PC-9 (cell line): ENCODE data around the gene PFKP.

ENCODE experiments used
- EZH2 ChIP-seq: fragments of 200-600 bp; sonication (generic); IDR thresholded peaks from 2 replicates; pipeline ENCODE4 v1.8.0; 2017; ENCODE audit warnings: antibody characterized with exemption, low read depth
- TF ChIP-seq, protein P1 (sequence below): fragments of 200-600 bp; sonication (generic); conservative IDR thresholded peaks from 2 replicates; pipeline ENCODE4 v1.6.1; 2017; ENCODE audit warnings: mixed run types, antibody characterized with exemption, mild to moderate bottlenecking, moderate library complexity

DNA sequence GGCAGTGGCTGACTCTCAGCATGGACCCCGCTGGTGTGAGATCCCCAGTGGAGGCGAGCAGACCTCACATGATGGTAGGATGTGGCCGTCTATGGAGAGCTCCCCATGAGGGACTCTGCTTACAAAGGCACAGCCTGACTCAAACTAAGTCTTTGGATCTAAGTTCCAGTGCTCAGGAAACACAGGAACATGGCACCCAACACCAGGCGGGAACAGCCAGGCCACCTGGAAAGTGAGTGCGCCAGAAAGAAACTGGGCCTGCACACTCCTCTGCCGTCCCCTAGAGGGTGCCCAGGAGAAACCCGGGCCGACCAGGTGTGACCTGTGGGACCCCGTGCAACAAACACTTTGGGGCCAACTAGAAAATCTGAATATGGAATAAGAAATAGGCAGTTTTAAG is 95.2 kb downstream of the PFKP start:
- no peak for TF ChIP-seq EZH2
- TF ChIP-seq, protein P1, sequence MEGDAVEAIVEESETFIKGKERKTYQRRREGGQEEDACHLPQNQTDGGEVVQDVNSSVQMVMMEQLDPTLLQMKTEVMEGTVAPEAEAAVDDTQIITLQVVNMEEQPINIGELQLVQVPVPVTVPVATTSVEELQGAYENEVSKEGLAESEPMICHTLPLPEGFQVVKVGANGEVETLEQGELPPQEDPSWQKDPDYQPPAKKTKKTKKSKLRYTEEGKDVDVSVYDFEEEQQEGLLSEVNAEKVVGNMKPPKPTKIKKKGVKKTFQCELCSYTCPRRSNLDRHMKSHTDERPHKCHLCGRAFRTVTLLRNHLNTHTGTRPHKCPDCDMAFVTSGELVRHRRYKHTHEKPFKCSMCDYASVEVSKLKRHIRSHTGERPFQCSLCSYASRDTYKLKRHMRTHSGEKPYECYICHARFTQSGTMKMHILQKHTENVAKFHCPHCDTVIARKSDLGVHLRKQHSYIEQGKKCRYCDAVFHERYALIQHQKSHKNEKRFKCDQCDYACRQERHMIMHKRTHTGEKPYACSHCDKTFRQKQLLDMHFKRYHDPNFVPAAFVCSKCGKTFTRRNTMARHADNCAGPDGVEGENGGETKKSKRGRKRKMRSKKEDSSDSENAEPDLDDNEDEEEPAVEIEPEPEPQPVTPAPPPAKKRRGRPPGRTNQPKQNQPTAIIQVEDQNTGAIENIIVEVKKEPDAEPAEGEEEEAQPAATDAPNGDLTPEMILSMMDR: 0 out of 2 replicates have a peak, but pooled peaks have one; percentile 27
